ENCODE measurements around the gene PRRC2B.
"Not testable (repeated sequence)": the region's sequence is repeated elsewhere in the genome, so short reads cannot be mapped to it uniquely, and the experiment has no call there.

DNA sequence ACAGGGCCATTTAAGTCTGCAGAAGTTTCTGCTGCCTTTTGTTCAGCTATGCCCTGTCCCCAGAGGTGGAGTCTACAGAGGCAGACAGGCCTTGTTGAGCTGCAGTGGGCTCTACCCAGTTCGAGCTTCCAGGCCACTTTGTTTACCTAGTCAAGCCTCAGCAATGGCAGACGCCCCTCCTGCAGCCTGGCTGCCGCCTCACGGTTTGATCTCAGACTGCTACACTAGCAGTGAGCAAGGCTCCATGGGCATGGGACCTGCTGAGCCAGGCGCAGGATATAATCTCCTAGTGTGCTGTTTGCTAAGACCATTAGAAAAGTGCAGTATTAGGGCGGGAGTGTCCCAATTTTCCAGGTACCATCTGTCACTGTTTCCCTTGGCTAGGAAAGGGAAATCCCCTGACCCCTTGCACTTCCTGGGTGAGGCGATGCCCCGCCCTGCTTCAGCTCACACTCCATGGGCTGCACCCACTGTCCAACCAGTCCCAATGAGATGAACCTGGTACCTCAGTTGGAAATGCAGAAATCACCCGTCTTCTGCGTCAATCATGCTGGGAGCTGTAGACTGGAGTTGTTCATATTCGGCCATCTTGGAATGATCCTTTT is 48.9 kb upstream of the PRRC2B start:
- TF ChIP-seq POLR2A, POLR2AphosphoS5 (IDR thresholded peaks at IDR 0.05): not testable (repeated sequence)
- TF ChIP-seq, protein P1, sequence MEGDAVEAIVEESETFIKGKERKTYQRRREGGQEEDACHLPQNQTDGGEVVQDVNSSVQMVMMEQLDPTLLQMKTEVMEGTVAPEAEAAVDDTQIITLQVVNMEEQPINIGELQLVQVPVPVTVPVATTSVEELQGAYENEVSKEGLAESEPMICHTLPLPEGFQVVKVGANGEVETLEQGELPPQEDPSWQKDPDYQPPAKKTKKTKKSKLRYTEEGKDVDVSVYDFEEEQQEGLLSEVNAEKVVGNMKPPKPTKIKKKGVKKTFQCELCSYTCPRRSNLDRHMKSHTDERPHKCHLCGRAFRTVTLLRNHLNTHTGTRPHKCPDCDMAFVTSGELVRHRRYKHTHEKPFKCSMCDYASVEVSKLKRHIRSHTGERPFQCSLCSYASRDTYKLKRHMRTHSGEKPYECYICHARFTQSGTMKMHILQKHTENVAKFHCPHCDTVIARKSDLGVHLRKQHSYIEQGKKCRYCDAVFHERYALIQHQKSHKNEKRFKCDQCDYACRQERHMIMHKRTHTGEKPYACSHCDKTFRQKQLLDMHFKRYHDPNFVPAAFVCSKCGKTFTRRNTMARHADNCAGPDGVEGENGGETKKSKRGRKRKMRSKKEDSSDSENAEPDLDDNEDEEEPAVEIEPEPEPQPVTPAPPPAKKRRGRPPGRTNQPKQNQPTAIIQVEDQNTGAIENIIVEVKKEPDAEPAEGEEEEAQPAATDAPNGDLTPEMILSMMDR (IDR thresholded peaks at IDR 0.05 in 8 of 11, conservative IDR thresholded peaks at IDR 0.05 in 3 of 11) = not testable (repeated sequence)

Data from spleen (tissue), 7 donors.